GM12874 (cell line): ENCODE measurements around the gene VWA2.

Experiments
- CTCF ChIP-seq: IDR thresholded peaks from 2 replicates; pipeline ENCODE4 v1.5.1; 2011; ENCODE audit warnings: low read depth, mild to moderate bottlenecking, control low read depth, low read length, moderate library complexity; ENCODE audit not compliant: insufficient read depth

Gene VWA2

DNA sequence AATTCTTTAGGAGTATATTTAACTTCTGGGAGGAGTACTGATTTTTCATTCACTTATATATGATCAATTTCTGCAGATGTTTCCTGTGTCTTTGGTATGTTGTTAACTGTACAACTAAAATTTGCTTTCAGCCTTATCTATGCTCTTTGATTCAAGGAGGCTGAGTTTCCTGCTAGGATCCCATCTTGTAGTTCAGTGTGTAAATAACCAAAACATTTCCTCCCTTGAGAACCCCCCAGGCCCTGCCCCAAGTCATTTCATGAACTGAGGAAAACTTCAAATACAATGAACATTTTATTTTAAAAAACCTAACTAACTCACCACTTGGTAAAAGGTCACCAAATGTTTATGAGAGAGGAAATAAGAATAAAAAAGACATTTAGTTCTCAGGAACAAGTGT is 55.5 kb downstream of the VWA2 start:
- TF ChIP-seq CTCF = no peak

- TF ChIP-seq CTCF = no peak
Observed at GRCh38 chr10:114295393-114295792, 56.3 kb downstream of the VWA2 start.

DNA sequence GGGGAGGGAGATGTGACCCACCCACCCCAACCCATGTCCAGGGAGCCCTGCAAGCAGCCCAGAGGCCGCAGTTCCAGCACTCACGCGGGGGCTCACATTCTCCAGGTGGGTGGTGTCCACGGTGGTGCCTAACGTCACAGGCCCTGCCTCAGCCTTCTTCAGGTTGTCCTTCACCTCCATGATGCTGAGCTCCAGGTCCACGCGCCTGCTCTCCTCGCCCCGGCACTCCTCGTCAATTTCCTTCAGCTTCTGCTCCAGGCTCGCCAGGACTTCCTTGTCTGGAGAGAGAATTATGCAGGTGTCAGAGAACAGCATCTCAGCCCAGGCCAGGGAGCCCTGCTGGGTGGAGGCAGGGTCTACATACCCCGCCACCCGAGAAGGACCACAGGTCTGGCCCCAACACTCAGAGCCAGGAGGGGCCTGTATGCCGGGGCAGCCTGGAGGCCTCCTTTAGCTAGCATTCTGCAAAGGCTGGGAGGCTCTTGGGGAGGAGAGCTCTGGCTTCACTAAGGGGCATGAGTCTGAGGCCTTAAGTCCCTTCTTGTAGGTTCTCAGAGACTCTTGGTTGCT is 58.2 kb downstream of the VWA2 start:
- TF ChIP-seq CTCF = no peak

- no peak for TF ChIP-seq CTCF
Observed at GRCh38 chr10:114300036-114300645, 61.1 kb downstream of the VWA2 start.

- TF ChIP-seq CTCF = no peak
Observed at GRCh38 chr10:114301177-114301576, 62.1 kb downstream of the VWA2 start.

GRCh38 chr10:114301951-114302710 is 63.1 kb downstream of the VWA2 start:
- TF ChIP-seq CTCF = no peak

GRCh38 chr10:114303556-114303955 is 64.5 kb downstream of the VWA2 start:
- TF ChIP-seq CTCF = no peak
